IMR-90 (cell line): ENCODE results near the gene DHRS12. TPM values are rescaled to one million over a fixed set of nuclear protein-coding genes. Genes with fewer than 3 reads are reported as not detected.

ENCODE experiments used
- ATAC-seq: fragments of 200-7000 bp; cut with Tn5 transposase; 2 replicates; pipeline ENCODE4 v1.9.1; 2020; ENCODE audit warnings: low read depth, mild to moderate bottlenecking, moderate library complexity
- BruUV-seq: library from RNA; stranded (reverse); fragments of 400-500 nt; replicated peaks from 2 replicates; lab custom pipeline; 2021; lab: Mats Ljungman, UMichigan
- CTCF ChIA-PET: fragments of 300-600 bp; formaldehyde crosslinking; extraction: SDS; loops from one replicate; lab custom pipeline; 2021; ENCODE audit warnings: antibody characterized with exemption; lab: Yijun Ruan, JAX
- POLR2A ChIA-PET: fragments of 300-600 bp; sonication (Branson Sonifier 250); formaldehyde crosslinking; loops from one replicate; lab custom pipeline; 2022; ENCODE audit warnings: antibody characterized with exemption; ENCODE audit not compliant: unreplicated experiment; lab: Charles Lee
- DNase-seq: peaks from one replicate; pipeline ENCODE4 v3.0.0; 2013
- H2AFZ ChIP-seq: replicated peaks from 2 replicates; pipeline ENCODE3; 2013; ENCODE audit warnings: low read length, mild to moderate bottlenecking; ENCODE audit not compliant: poor library complexity
- H2AK5ac ChIP-seq: 2 replicates; pipeline ENCODE4 v1.6.1; 2013; ENCODE audit warnings: low read depth, low read length, inconsistent platforms
- H2AK9ac ChIP-seq: replicated peaks from 2 replicates; pipeline ENCODE3; 2013; ENCODE audit warnings: mild to moderate bottlenecking, low read depth, low read length, moderate library complexity; ENCODE audit not compliant: poor library complexity
- H2BK120ac ChIP-seq: 2 replicates; pipeline ENCODE4 v1.6.1; 2013; ENCODE audit warnings: low read depth, low read length, inconsistent platforms
- H2BK15ac ChIP-seq: 3 replicates; pipeline ENCODE4 v1.6.1; 2013; ENCODE audit warnings: low read depth, low read length, inconsistent platforms
- H2BK20ac ChIP-seq: 2 replicates; pipeline ENCODE4 v1.6.1; 2013; ENCODE audit warnings: low read depth, mild to moderate bottlenecking, inconsistent platforms, low read length, moderate library complexity
- H2BK5ac ChIP-seq: 2 replicates; pipeline ENCODE4 v1.6.1; 2013; ENCODE audit warnings: mild to moderate bottlenecking, low read depth, low read length, inconsistent platforms; ENCODE audit not compliant: poor library complexity, severe bottlenecking
- H3K14ac ChIP-seq: replicated peaks from 2 replicates; pipeline ENCODE4 v1.6.1; 2013; ENCODE audit warnings: low read depth, low read length, inconsistent platforms
- H3K18ac ChIP-seq: 2 replicates; pipeline ENCODE4 v1.6.1; 2013; ENCODE audit warnings: low read depth, low read length, control low read depth
- H3K23ac ChIP-seq: 2 replicates; pipeline ENCODE4 v1.6.1; 2013; ENCODE audit warnings: low read depth, low read length, inconsistent platforms
- H3K27ac ChIP-seq: 2 replicates; pipeline ENCODE4 v1.5.1; 2013; ENCODE audit warnings: mild to moderate bottlenecking, control low read depth, low read length; ENCODE audit not compliant: insufficient read depth
- H3K27me3 ChIP-seq: 2 replicates; pipeline ENCODE4 v1.6.1; 2013; ENCODE audit warnings: low read length; ENCODE audit not compliant: control insufficient read depth, insufficient read depth
- H3K36me3 ChIP-seq: 2 replicates; pipeline ENCODE4 v1.6.1; 2013; ENCODE audit warnings: low read length, mixed read lengths; ENCODE audit not compliant: control insufficient read depth, insufficient read depth
- H3K4ac ChIP-seq: 2 replicates; pipeline ENCODE4 v1.6.1; 2013; ENCODE audit warnings: low read depth, low read length, inconsistent platforms
- H3K4me1 ChIP-seq: 2 replicates; pipeline ENCODE4 v1.6.1; 2013; ENCODE audit warnings: low read length, mixed read lengths; ENCODE audit not compliant: control insufficient read depth, insufficient read depth
- H3K4me2 ChIP-seq: 2 replicates; pipeline ENCODE4 v1.6.1; 2013; ENCODE audit warnings: low read depth, mild to moderate bottlenecking, control low read depth, low read length, moderate library complexity
- H3K4me3 ChIP-seq: 2 replicates; pipeline ENCODE4 v1.5.1; 2013; ENCODE audit warnings: low read depth, mild to moderate bottlenecking, control low read depth, low read length, moderate library complexity; ENCODE audit not compliant: insufficient read depth
- H3K56ac ChIP-seq: 2 replicates; pipeline ENCODE4 v1.6.1; 2013; ENCODE audit warnings: low read length, inconsistent platforms; ENCODE audit not compliant: insufficient read depth; ENCODE audit errors: extremely low read depth
- H3K79me1 ChIP-seq, 2 experiments: 2 replicates each; pipeline ENCODE4 v1.6.1; 2013; ENCODE audit warnings: low read length in 2 of 2, inconsistent platforms in 1 of 2, low read depth in 1 of 2
- H3K9ac ChIP-seq: 2 replicates; pipeline ENCODE4 v1.6.1; 2013; ENCODE audit warnings: low read depth, low read length, control low read depth
- H3K9me1 ChIP-seq: 2 replicates; pipeline ENCODE4 v1.6.1; 2013; ENCODE audit warnings: low read length, inconsistent platforms; ENCODE audit not compliant: insufficient read depth
- H3K9me3 ChIP-seq: 2 replicates; pipeline ENCODE4 v1.6.1; 2013; ENCODE audit warnings: low read length; ENCODE audit not compliant: control insufficient read depth, insufficient read depth
- H4K20me1 ChIP-seq: 2 replicates; pipeline ENCODE4 v1.6.1; 2013; ENCODE audit warnings: low read length, inconsistent platforms; ENCODE audit not compliant: insufficient read depth
- H4K5ac ChIP-seq: 2 replicates; pipeline ENCODE4 v1.6.1; 2013; ENCODE audit warnings: mild to moderate bottlenecking, low read depth, low read length, control low read depth
- H4K8ac ChIP-seq, 2 experiments: 2 replicates each; pipeline ENCODE4 v1.6.1; 2013; ENCODE audit warnings: low read depth in 2 of 2, low read length in 2 of 2, control low read depth in 1 of 2, inconsistent platforms in 1 of 2
- H4K91ac ChIP-seq: 2 replicates; pipeline ENCODE4 v1.6.1; 2013; ENCODE audit warnings: low read depth, low read length, inconsistent platforms; ENCODE audit not compliant: insufficient read depth
- CEBPB ChIP-seq: IDR thresholded peaks from 2 replicates; pipeline ENCODE4 v1.6.1; 2012; ENCODE audit warnings: low read depth, low read length, improper control_type of control experiment
- CHD1 ChIP-seq: IDR thresholded peaks from 2 replicates; pipeline ENCODE4 v1.6.1; 2012; ENCODE audit warnings: low read depth, low read length, improper control_type of control experiment
- CTCF ChIP-seq: conservative IDR thresholded peaks from 2 replicates; pipeline ENCODE4 v1.5.1; 2012; ENCODE audit warnings: mild to moderate bottlenecking, low read depth, low read length, improper control_type of control experiment
- FOS ChIP-seq: fragments of 150-350 bp; IDR thresholded peaks from 2 replicates; pipeline ENCODE4 v1.6.1; 2016; ENCODE audit warnings: low read depth, low read length
- MAFK ChIP-seq: IDR thresholded peaks from 2 replicates; pipeline ENCODE4 v1.6.1; 2012; ENCODE audit warnings: low read depth, low read length, improper control_type of control experiment
- MAZ ChIP-seq: IDR thresholded peaks from 2 replicates; pipeline ENCODE4 v1.6.1; 2012; ENCODE audit warnings: low read depth, mild to moderate bottlenecking, low read length, improper control_type of control experiment, moderate library complexity, borderline replicate concordance
- MXI1 ChIP-seq: IDR thresholded peaks from 2 replicates; pipeline ENCODE4 v1.6.1; 2012; ENCODE audit warnings: low read depth, mild to moderate bottlenecking, low read length, moderate library complexity, borderline replicate concordance
- POLR2A ChIP-seq: IDR thresholded peaks from 2 replicates; pipeline ENCODE4 v1.6.1; 2012; ENCODE audit warnings: mild to moderate bottlenecking, low read depth, low read length
- RAD21 ChIP-seq: IDR thresholded peaks from 2 replicates; pipeline ENCODE4 v1.6.1; 2012; ENCODE audit warnings: low read length, improper control_type of control experiment
- RCOR1 ChIP-seq: IDR thresholded peaks from 2 replicates; pipeline ENCODE4 v1.6.1; 2012; ENCODE audit warnings: mild to moderate bottlenecking, low read length, improper control_type of control experiment; ENCODE audit not compliant: insufficient replicate concordance
- SMC3 ChIP-seq: fragments of 150-350 bp; IDR thresholded peaks from 2 replicates; pipeline ENCODE4 v1.6.1; 2016; ENCODE audit warnings: low read depth, mild to moderate bottlenecking, antibody characterized with exemption, low read length, moderate library complexity
- WGBS, 2 experiments: methylation state at CpG; one replicate each; pipeline versions ENCODE4 v1.1.5 to v1.1.7; 2013; ENCODE audit warnings: missing lambda C conversion rate in 2 of 2; ENCODE audit not compliant: insufficient read length in 1 of 2; ENCODE audit errors: extremely low coverage in 2 of 2; 5-methylcytosine and 5-hydroxymethylcytosine counted together
- dilution Hi-C: fragments of 300-500 bp; cut with HindIII; formaldehyde crosslinking; loops from one replicate; pipeline ENCODE4 v1.14.3; 2018; ENCODE audit warnings: low sequenced_read_pairs; ENCODE audit not compliant: unreplicated experiment
- in situ Hi-C: fragments of 300-500 bp; cut with MboI; formaldehyde crosslinking; loops from 3 replicates; pipeline ENCODE4 v1.14.3; 2019; ENCODE audit warnings: low sequenced_read_pairs, inconsistent platforms, mixed read lengths
- intact Hi-C: fragments of 100-400 bp; cut with micrococcal nuclease; formaldehyde crosslinking; loops from 2 replicates; pipeline ENCODE4 v1.10.0; 2022
- polyA plus RNA-seq, 3 experiments: library from polyadenylated mRNA; depleted of rRNA; stranded (reverse); fragments of >200 nt; gene quantifications; 2 replicates each; pipeline ENCODE4 v1.2.3, GENCODE V29; 2012; ENCODE audit warnings: low replicate concordance in 1 of 3
- total RNA-seq: library from RNA; depleted of rRNA; stranded (reverse); fragments of >200 nt; gene quantifications from 2 replicates; pipeline ENCODE4 v1.2.3, GENCODE V29; 2012
- TF ChIP-seq, protein P1 (sequence below): fragments of 150-350 bp; IDR thresholded peaks from 2 replicates; pipeline ENCODE4 v1.6.1; 2017; ENCODE audit warnings: mild to moderate bottlenecking, antibody characterized with exemption, low read length, low read depth
- TF ChIP-seq, protein P2 (sequence below): fragments of 150-350 bp; IDR thresholded peaks from 2 replicates; pipeline ENCODE4 v1.6.1; 2016; ENCODE audit warnings: low read depth, mild to moderate bottlenecking, low read length, moderate library complexity, borderline replicate concordance

The DHRS12 gene
- total and polyA plus RNA-seq, 2 of the 4 experiments (the other 2 are of a cell fraction): 1.3 to 1.6 TPM

GRCh38 chr13:51814825-51815650, 11.1 kb upstream of the DHRS12 start:
- H2AFZ ChIP-seq: peak overlapping the region; percentile 87
- BruUV-seq: no TSS peak
- H2BK20ac ChIP-seq: no peak overlapping the region
- peak overlapping the region; percentile 11 for H2AK9ac ChIP-seq
- H4K20me1 ChIP-seq: no peaks in the 10 kb centered on the region
- peak overlapping the region; percentile 30 for H3K4me3 ChIP-seq
- H4K8ac ChIP-seq: 0 out of 4 replicates have a peak overlapping the region, but pooled peaks of 1 of the 2 experiments have one; percentile 64
- ChIA-PET POLR2A (no interaction called here), CTCF (interaction anchor here (0.7 to 1.6 kb wide), 8 partner anchors 10 to 636 kb away, joined by 3 to 6 read pairs (median 3); no protein-coding TSS in a partner anchor)
- no peak overlapping the region for H2BK5ac ChIP-seq
- H3K23ac ChIP-seq: no peak overlapping the region
- H3K4me1 ChIP-seq: no peaks in the 10 kb centered on the region
- H3K4me2 ChIP-seq: peak overlapping the region; percentile 65
- no peaks in the 10 kb centered on the region for H3K79me1 ChIP-seq
- 0% methylated on average over 1 of the region's 13 CpGs; no CpG with 5 or more reads in 1 of the 2 experiments for WGBS, 2 experiments
- 0 out of 2 replicates have a peak overlapping the region, but pooled peaks have one; percentile 34 for H3K14ac ChIP-seq
- no peaks in the 10 kb centered on the region for H3K36me3 ChIP-seq
- 0 out of 2 replicates have a peak overlapping the region, but pooled peaks have one; percentile 3 for H3K4ac ChIP-seq
- intact Hi-C loops: loop anchor here (1.0 to 10.0 kb wide), 3 partner anchors 200 to 386 kb away; partner anchors contain the start of genes ALG11 and ATP7B
- no peak overlapping the region for H4K91ac ChIP-seq
- no peak overlapping the region for H3K56ac ChIP-seq
- no peak overlapping the region for H2BK120ac ChIP-seq
- ATAC-seq (peak; percentile 86), DNase-seq (peak; percentile 50)
- H3K9me3 ChIP-seq: no peaks in the 10 kb centered on the region
- dilution Hi-C loops: no loop called here
- in situ Hi-C loops: loop anchor here (10.0 kb wide), 1 partner anchor 310 kb away; the partner anchor contains the start of gene NEK5
- H3K9ac ChIP-seq: peak overlapping the region; percentile 58; the same call in 1 of the 2 replicates
- peaks cover 4% of the 10 kb centered on the region; the same call in 1 of the 2 replicates for H3K9me1 ChIP-seq
- H2AK5ac ChIP-seq: no peak overlapping the region
- no peak overlapping the region for H3K18ac ChIP-seq
- no peak overlapping the region for H3K27ac ChIP-seq
- H2BK15ac ChIP-seq: no peak overlapping the region
- H3K27me3 ChIP-seq: peaks cover 40% of the 10 kb centered on the region
- H4K5ac ChIP-seq: no peak overlapping the region
- TF ChIP-seq RAD21: peak; percentile 64
- TF ChIP-seq CHD1: no peak
- no peak for TF ChIP-seq MAFK
- TF ChIP-seq, protein P1, sequence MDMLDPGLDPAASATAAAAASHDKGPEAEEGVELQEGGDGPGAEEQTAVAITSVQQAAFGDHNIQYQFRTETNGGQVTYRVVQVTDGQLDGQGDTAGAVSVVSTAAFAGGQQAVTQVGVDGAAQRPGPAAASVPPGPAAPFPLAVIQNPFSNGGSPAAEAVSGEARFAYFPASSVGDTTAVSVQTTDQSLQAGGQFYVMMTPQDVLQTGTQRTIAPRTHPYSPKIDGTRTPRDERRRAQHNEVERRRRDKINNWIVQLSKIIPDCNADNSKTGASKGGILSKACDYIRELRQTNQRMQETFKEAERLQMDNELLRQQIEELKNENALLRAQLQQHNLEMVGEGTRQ: no peak
- peak; percentile 71 for TF ChIP-seq SMC3
- TF ChIP-seq MAZ: no peak; the same call in 1 of the 2 replicates
- TF ChIP-seq MXI1: no peak
- peak; percentile 79 for TF ChIP-seq CTCF
- no peak for TF ChIP-seq FOS
- TF ChIP-seq CEBPB: no peak
- TF ChIP-seq, protein P2, sequence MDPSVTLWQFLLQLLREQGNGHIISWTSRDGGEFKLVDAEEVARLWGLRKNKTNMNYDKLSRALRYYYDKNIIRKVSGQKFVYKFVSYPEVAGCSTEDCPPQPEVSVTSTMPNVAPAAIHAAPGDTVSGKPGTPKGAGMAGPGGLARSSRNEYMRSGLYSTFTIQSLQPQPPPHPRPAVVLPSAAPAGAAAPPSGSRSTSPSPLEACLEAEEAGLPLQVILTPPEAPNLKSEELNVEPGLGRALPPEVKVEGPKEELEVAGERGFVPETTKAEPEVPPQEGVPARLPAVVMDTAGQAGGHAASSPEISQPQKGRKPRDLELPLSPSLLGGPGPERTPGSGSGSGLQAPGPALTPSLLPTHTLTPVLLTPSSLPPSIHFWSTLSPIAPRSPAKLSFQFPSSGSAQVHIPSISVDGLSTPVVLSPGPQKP: no peak
- TF ChIP-seq POLR2A: no peak
- no peak for TF ChIP-seq RCOR1
